Right renal pelvis (tissue), 4 donors: ENCODE results near the gene CITED2. TPM values are rescaled to one million over a fixed set of nuclear protein-coding genes. Genes with fewer than 3 reads are reported as not detected.
"Not testable (repeated sequence)": the region's sequence is repeated elsewhere in the genome, so short reads cannot be mapped to it uniquely, and the experiment has no call there.

Experiments
- DNase-seq, 4 donors: peaks; one replicate each; pipeline ENCODE4 v3.0.0-alpha.2; 2013; ENCODE audit warnings: low read depth in 4 of 4, low spot score in 3 of 4, missing footprints in 1 of 4
- polyA plus RNA-seq, 4 donors: library from polyadenylated mRNA; unstranded; fragments of 120-200 nt; gene quantifications; one replicate each; pipeline ENCODE4 v1.2.1, GENCODE V29; 2013; ENCODE audit not compliant: insufficient read length in 4 of 4

The CITED2 gene, protein sequence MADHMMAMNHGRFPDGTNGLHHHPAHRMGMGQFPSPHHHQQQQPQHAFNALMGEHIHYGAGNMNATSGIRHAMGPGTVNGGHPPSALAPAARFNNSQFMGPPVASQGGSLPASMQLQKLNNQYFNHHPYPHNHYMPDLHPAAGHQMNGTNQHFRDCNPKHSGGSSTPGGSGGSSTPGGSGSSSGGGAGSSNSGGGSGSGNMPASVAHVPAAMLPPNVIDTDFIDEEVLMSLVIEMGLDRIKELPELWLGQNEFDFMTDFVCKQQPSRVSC
- 100 to 1,000 TPM; 173 to 217 (median 201) TPM for polyA plus RNA-seq

DNA sequence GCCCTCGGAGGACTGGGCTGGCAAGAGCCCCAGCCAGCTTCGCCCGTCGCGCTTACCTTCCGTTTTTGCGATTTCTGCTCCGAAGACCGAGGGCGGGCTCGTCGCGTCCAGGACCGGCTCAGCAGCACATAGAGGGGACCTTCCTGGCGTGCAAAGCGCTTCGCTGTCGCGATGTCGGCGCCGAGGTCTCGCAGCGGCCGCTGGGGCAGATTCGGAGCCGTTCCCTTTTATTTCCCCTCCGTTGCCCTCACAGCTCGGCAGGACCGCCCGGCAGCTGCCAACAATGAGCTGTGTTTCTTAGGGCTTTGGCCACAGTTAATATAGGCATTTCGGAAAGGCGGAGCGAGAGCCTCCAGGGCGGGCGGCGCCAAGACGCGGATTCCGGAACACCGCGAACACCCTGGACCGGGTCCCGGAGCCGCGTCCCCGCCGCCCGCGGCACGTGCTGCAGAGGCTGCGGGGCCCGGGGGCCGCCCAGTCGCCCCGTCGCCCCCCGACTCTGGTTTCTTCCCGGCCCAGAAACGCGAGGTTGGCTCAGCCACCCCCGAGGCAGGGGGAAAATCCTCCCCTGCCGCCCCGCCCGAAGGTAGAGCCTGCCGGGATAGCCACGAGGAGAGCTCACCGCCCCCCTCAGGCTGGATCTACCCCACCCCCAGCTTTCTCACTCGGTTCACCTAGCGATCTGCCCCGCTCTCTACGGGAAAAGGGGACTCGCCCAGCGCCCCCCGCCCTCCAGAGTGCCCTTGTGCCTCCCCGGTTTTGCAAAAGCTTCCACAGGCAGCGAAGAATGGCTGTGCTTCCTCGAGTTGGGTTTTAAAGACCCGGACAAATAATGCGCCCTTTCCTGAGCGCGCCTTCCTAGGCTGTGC, at the start of gene CITED2:
Gene CITED2 (minus strand): TSS at position 292 of the 869 bp plus-strand sequence. CDS start 704 bp downstream, outside the sequence.
- peak; percentile 89 to 92 (median 91) for DNase-seq

DNA sequence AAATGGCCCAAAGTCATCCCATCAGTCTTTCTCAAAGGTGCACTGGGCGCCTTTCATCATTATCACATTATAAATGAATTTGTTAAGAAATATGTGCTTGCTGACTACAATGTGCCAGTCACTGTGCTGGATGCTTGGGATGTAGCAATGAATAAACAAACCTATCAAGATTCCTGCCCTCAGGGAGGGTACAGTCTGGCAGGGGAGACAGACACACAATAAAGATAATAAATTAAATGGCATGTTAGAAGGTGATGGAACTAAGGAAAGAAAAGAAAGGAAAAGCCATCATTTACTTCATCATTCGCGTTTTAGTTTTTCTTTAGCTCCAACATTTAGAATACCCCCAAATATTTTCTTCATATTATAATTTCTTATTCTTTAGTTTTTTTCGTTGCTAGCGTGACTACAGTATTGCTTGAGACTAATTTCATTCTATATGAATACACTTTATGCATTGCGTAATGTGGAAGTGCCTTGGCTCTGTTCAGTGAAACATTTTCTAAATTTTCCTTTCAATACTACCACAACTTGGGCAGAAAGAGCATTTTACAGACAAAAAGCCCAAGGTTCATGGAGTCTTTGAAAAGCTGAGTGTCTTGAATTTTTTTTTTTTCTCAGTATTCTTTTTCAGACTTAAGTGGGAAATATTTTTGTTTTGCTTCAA, 48.7 kb upstream of the CITED2 start:
- DNase-seq: no peak

DNA sequence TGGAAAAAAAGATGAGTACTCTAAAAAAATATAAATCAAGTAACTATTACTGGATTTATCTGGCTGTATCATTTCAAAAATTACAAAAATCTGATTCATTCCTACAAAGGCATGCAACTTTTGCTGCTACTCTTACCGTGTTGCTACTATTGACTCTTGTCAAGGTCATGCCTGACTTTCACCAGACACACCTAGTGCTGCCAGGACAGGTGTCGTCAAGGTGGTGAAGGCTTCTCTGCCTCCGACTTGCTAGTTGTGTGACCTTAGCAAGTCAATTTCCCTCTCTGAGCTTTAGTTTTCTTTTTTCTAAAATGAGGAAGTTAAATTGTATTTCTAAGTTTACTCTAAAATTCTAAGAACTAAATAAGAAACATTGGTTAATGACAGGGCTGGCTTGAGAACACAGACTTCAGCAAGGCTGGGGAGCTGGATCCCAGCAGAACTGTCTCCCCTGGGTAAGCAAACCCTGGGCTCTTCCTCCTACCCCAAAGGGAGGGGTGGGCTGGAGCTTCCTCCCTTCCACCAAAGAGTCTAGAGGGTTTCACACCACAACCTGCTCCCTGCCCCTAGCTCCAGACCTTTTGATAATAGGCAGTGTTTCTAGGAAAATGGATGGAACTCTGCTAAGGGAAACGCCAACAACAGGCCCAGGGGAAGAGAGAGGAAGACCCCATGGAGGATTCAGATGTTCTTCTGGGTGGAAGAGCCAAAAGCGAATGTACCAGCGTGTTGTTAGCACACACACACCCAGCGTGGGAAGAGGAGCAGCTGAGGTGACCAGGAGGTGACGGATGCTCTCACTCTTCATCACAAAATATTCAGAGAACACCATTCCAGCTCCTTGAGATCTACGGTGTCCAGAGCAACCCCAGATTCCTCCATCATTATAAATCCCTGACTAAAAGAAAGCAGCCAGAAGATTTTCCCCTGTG, 47.9 kb upstream of the CITED2 start:
- no peak for DNase-seq

- DNase-seq: no peak
Observed at GRCh38 chr6:139418481-139419132, 44.2 kb upstream of the CITED2 start.

DNA sequence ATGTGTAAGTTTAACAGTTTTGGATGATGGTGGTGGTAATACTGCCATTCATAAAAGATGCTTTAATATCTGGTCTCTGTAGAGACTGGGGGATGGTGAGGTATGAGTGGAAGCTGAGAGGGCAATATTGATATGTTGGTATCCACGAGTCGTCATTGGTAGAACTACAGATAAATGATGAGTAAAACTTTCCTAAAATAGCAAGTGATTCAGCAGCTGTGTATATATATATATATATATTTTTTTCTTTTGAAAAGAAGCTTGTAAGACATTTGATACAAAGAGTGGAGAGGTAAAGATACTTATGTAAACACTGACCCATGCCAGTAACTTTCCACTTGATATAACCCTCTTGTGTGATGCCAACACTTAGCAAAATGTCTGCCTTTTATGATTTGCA, 41.7 kb upstream of the CITED2 start:
- no peak for DNase-seq

DNA sequence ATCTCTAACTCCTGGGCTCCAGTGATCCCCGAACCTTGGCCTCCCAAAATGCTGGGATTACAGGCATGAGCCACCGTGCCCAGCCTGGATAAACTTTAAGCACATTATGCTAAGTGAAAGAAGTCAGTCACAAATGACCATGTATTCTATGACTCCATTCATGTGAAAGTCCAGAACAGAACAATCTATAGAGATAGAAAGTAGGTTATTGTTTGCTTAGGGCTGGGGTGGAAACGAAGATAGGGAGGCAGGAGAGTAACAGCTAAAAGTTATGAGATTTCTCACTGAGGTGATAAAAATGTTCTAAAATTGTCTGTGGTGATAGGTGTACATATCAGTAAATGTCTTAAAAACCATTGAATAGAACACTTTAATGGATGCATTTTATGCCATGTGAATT, 40.9 kb upstream of the CITED2 start:
- no peak for DNase-seq

GRCh38 chr6:139412103-139412502, 37.7 kb upstream of the CITED2 start:
- DNase-seq: not testable (repeated sequence)

- no peak for DNase-seq
Observed at GRCh38 chr6:139409026-139409425, 34.6 kb upstream of the CITED2 start.

- no peak for DNase-seq
Observed at GRCh38 chr6:139407718-139408222, 33.3 kb upstream of the CITED2 start.

DNA sequence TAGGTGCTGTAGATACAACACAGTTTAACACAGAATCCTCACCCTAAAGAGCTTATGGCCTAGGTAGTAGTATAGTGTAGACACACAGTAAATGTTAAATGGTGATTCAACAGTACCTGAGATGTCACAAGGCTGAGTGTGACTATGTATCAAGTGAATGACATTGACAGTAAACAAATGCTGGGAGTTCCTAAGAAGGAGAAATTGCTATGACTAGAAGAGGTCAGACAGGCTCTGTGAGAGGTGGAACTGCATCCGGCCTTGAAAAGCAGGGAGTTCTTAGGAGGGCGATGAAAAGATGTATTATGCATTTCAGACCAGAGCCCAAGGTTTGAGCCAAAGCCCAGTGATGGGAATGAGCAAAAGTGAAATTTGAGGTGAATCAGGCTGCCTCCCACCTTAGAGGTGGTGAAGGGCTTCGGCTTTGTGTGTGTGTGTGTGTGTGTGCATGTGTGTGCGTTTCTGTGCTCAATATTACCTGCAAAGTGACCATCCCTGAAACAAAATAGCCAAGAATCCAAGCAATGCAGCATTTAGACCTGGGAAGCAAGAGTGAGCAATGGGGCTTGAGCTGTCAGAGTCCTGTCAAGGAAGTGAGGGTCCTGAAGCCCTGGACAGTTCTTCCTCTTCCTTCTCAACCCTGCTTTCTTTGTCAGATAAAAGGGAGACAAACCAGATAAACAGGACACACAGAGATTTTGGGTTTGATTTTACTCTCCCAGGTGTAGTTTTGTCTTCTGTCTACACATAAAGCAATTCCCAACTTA, 32.3 kb upstream of the CITED2 start:
- DNase-seq: no peak

DNA sequence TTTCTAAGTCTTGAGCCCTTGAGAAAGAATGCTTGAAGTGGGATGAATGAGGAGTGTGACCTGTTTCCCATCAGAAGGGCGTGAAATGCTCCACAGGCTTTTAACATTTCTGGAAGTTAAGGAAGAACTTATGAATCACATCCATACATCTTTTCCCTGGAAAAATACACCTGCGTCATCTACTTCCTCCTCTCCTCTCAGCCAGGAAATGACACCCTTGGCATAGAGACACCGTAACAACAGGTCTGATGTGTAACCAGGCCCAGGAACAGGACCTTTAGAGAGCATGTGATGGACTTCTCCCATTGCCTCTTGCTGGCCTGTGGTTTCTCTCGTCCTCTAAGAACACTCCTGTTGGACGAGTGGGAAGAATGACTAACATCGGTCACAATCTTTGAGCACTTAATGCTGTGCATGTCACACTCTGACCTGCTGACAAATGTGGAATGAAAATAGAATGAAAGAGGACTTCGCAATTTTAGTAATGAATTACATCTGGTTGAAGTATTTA, 28.5 kb upstream of the CITED2 start:
- no peak for DNase-seq

GRCh38 chr6:139398658-139399057, 24.2 kb upstream of the CITED2 start:
- no peak for DNase-seq

GRCh38 chr6:139395891-139396301, 21.4 kb upstream of the CITED2 start:
- no peak for DNase-seq

DNA sequence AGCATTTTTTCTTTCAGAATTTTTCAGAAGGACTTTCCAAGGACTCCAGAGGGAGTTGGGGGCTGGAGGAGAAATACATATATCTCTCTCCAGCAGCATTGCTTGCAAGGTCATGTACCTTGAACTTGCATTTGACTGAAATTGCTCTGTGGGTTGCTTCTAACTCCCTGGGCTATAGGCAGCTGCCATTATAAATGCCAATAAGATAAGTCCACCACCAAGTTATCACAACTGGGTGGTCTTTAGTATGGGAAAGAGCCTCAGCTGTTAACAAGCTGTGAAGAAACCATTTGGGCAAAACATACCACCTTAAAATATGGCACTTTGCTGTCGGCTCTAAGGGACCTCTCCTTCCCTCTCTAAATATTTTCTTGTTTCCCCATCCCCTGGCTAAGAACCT, 20.9 kb upstream of the CITED2 start:
- DNase-seq: no peak

DNA sequence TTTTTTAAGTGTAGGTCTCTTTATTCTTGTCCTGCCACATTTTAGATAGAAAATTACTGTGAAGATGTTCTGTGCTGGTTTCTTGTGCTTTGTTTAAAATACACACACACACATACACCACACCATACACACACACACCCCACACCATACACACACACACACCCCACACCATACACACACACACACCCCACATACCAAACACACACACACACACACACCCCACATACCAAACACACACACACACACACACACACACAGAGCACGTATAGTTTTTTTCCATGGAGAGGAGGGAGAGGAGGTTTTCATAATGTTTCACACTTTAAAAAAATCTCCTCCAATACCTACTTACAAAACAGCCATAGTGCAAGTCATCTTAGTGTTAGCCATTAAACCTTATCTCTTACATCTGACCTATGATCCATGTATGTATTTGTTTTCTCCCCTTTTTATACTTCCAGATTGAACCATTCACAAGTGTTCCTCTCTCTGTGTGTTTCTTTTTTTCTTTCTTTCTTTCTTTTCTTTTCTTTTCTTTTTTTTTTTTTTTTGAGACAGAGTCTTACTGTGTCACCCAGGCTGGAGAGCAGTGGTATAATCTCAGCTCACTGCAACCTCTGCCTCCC, 19.7 kb upstream of the CITED2 start:
- DNase-seq: no peak

DNA sequence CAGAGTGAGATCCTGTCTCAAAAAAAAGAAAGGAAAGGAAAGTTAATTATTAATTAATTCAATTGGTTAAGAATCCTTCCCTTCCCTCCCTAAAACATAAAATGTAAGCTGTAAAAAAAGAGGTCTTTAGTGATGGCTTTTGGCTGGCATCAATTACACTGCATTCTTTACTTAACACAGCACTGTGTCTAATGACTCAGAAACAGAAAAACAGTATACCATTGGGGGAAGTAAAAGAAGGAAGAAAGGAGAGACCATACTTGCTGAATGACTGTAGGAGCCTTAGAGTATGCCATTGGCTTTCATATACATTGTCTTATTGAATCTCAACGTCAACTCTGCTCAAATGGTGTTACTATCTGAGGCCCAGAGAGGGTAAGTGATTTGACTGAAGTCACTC, 18.3 kb upstream of the CITED2 start:
- no peak for DNase-seq

GRCh38 chr6:139391709-139392108, 17.3 kb upstream of the CITED2 start:
- no peak for DNase-seq

- no peak for DNase-seq
Observed at GRCh38 chr6:139390447-139390846, 16.0 kb upstream of the CITED2 start.
